DOHH2 (cell line): ENCODE measurements around the gene MYO10.

Experiments used
- H3F3A ChIP-seq: fragments of 200-600 bp; sonication (generic), shearing (Covaris generic); 2 replicates; pipeline ENCODE4 v1.6.0; 2016; ENCODE audit warnings: antibody characterized with exemption, mild to moderate bottlenecking; ENCODE audit not compliant: control insufficient read depth, insufficient read depth
- H3K27ac ChIP-seq: fragments of 200-600 bp; sonication (generic); 2 replicates; pipeline ENCODE4 v1.5.1; 2014; ENCODE audit warnings: low read depth, mild to moderate bottlenecking, low read length, moderate library complexity
- H3K27me3 ChIP-seq: fragments of 200-600 bp; sonication (generic); 2 replicates; pipeline ENCODE4 v1.6.1; 2014; ENCODE audit warnings: mild to moderate bottlenecking, low read length, mixed read lengths; ENCODE audit not compliant: control insufficient read depth
- H3K36me3 ChIP-seq: fragments of 200-600 bp; sonication (generic); 2 replicates; pipeline ENCODE4 v1.6.1; 2014; ENCODE audit warnings: mild to moderate bottlenecking, low read length, moderate library complexity, mixed read lengths; ENCODE audit not compliant: control insufficient read depth
- H3K4me1 ChIP-seq: fragments of 200-600 bp; sonication (generic); 2 replicates; pipeline ENCODE4 v1.6.1; 2014; ENCODE audit warnings: mild to moderate bottlenecking, low read length, mixed read lengths; ENCODE audit not compliant: control insufficient read depth
- H3K4me2 ChIP-seq: fragments of 200-600 bp; sonication (generic); 2 replicates; pipeline ENCODE4 v1.6.0; 2014; ENCODE audit warnings: mild to moderate bottlenecking, low read length, moderate library complexity
- H3K4me3 ChIP-seq: fragments of 200-600 bp; sonication (generic); 2 replicates; pipeline ENCODE4 v1.5.1; 2014; ENCODE audit warnings: mild to moderate bottlenecking, low read length, mixed read lengths
- H3K79me2 ChIP-seq: fragments of 200-600 bp; sonication (generic); 2 replicates; pipeline ENCODE4 v1.6.1; 2014; ENCODE audit warnings: mild to moderate bottlenecking, low read length, mixed read lengths; ENCODE audit not compliant: control insufficient read depth
- H3K9me2 ChIP-seq: fragments of 200-600 bp; sonication (generic); replicated peaks from 2 replicates; pipeline ENCODE4 v1.6.1; 2014; ENCODE audit warnings: mild to moderate bottlenecking, low read length, mixed read lengths; ENCODE audit not compliant: control insufficient read depth
- H3K9me3 ChIP-seq: fragments of 200-600 bp; sonication (generic); 2 replicates; pipeline ENCODE4 v1.6.1; 2014; ENCODE audit warnings: antibody characterized with exemption, low read length, mixed read lengths; ENCODE audit not compliant: control insufficient read depth, insufficient read depth
- H4K20me1 ChIP-seq: fragments of 200-600 bp; sonication (generic); 2 replicates; pipeline ENCODE4 v1.6.0; 2014; ENCODE audit warnings: low read depth, mild to moderate bottlenecking, antibody characterized with exemption, low read length, moderate library complexity; ENCODE audit not compliant: control insufficient read depth, insufficient read depth
- EZH2phosphoT487 ChIP-seq: fragments of 200-600 bp; sonication (generic); IDR thresholded peaks from 2 replicates; pipeline ENCODE4 v1.6.1; 2017; ENCODE audit warnings: borderline replicate concordance, mild to moderate bottlenecking, antibody characterized with exemption, low read length, moderate library complexity, mixed read lengths
- TF ChIP-seq, protein P1 (sequence below): fragments of 200-600 bp; sonication (generic); IDR thresholded peaks from one replicate; pipeline ENCODE4 v1.5.1; 2014; ENCODE audit warnings: antibody characterized with exemption, mild to moderate bottlenecking, low read depth, low read length; ENCODE audit not compliant: poor library complexity, severe bottlenecking

The MYO10 gene

GRCh38 chr5:16701134-16702099, 234.7 kb downstream of the MYO10 start:
- no peak overlapping the region for H3K27ac ChIP-seq
- H3K79me2 ChIP-seq, result no peaks in the 10 kb centered on the region
- H3K4me2 ChIP-seq, result no peak overlapping the region
- H3K4me3 ChIP-seq, result no peak overlapping the region
- no peaks in the 10 kb centered on the region for H3F3A ChIP-seq
- no peaks in the 10 kb centered on the region for H3K9me3 ChIP-seq
- no peak for TF ChIP-seq EZH2phosphoT487
- no peaks in the 10 kb centered on the region for H3K9me2 ChIP-seq
- H3K36me3 ChIP-seq, result no peaks in the 10 kb centered on the region
- no peaks in the 10 kb centered on the region for H3K4me1 ChIP-seq
- no peaks in the 10 kb centered on the region for H4K20me1 ChIP-seq
- no peaks in the 10 kb centered on the region for H3K27me3 ChIP-seq

DNA sequence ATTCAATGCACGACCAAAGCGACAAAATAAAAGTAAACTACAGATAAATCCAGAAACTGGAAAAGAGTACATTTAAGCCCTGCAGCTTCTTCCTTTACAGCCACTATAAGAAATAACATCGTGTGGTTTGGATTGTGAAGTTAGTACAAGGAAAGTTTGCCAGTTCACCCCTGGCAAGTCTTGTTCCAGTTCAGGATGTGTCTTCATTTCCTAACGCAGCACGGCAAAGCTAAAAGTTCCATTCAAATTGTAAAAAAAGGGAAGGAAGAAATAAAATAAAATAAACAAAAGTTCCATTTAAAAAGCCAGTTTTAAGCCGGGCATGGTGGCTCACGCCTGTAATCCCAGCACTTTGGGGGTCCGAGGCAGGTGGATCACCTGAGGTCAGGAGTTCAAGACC, 236.0 kb downstream of the MYO10 start:
- H3F3A ChIP-seq, result no peaks in the 10 kb centered on the region
- H3K4me1 ChIP-seq, result no peaks in the 10 kb centered on the region
- no peak overlapping the region for H3K4me3 ChIP-seq
- H3K36me3 ChIP-seq, result no peaks in the 10 kb centered on the region
- no peak overlapping the region for H3K27ac ChIP-seq
- no peak for TF ChIP-seq EZH2phosphoT487
- TF ChIP-seq, protein P1, sequence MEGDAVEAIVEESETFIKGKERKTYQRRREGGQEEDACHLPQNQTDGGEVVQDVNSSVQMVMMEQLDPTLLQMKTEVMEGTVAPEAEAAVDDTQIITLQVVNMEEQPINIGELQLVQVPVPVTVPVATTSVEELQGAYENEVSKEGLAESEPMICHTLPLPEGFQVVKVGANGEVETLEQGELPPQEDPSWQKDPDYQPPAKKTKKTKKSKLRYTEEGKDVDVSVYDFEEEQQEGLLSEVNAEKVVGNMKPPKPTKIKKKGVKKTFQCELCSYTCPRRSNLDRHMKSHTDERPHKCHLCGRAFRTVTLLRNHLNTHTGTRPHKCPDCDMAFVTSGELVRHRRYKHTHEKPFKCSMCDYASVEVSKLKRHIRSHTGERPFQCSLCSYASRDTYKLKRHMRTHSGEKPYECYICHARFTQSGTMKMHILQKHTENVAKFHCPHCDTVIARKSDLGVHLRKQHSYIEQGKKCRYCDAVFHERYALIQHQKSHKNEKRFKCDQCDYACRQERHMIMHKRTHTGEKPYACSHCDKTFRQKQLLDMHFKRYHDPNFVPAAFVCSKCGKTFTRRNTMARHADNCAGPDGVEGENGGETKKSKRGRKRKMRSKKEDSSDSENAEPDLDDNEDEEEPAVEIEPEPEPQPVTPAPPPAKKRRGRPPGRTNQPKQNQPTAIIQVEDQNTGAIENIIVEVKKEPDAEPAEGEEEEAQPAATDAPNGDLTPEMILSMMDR, result no peak
- H3K9me2 ChIP-seq, result no peaks in the 10 kb centered on the region
- H3K9me3 ChIP-seq, result no peaks in the 10 kb centered on the region
- no peaks in the 10 kb centered on the region for H3K79me2 ChIP-seq
- H3K4me2 ChIP-seq, result no peak overlapping the region
- H4K20me1 ChIP-seq, result no peaks in the 10 kb centered on the region
- no peaks in the 10 kb centered on the region for H3K27me3 ChIP-seq

- Histone ChIP-seq H3K9me2 (no peaks in the 10 kb centered on the region), H3K27me3 (no peaks in the 10 kb centered on the region), H3K79me2 (no peaks in the 10 kb centered on the region), H3K27ac (no peak overlapping the region), H3F3A (no peaks in the 10 kb centered on the region), H3K4me2 (no peak overlapping the region), H3K4me3 (no peak overlapping the region), H3K36me3 (no peaks in the 10 kb centered on the region), H4K20me1 (no peaks in the 10 kb centered on the region), H3K9me3 (no peaks in the 10 kb centered on the region), H3K4me1 (no peaks in the 10 kb centered on the region)
- TF ChIP-seq EZH2phosphoT487, result no peak
- TF ChIP-seq, protein P1, result no peak
Observed at GRCh38 chr5:16695779-16696178, 240.3 kb downstream of the MYO10 start.

- no peaks in the 10 kb centered on the region for H3K36me3 ChIP-seq
- TF ChIP-seq EZH2phosphoT487, result no peak
- TF ChIP-seq, protein P1, result no peak
Observed at GRCh38 chr5:16693879-16694278, 242.2 kb downstream of the MYO10 start.

More at GRCh38 chr5:16693879-16694278, 242.2 kb downstream of the MYO10 start:
- Histone ChIP-seq H3K27me3 (no peaks in the 10 kb centered on the region), H4K20me1 (no peaks in the 10 kb centered on the region), H3K9me3 (no peaks in the 10 kb centered on the region), H3K4me2 (no peak overlapping the region), H3K9me2 (no peaks in the 10 kb centered on the region), H3K79me2 (no peaks in the 10 kb centered on the region), H3K4me3 (no peak overlapping the region), H3F3A (no peaks in the 10 kb centered on the region), H3K4me1 (no peaks in the 10 kb centered on the region), H3K27ac (no peak overlapping the region)
